Naive B cell (primary cell): ENCODE results near the gene MED31. TPM values are rescaled to one million over a fixed set of nuclear protein-coding genes. Genes with fewer than 3 reads are reported as not detected.
"Not testable (repeated sequence)": the region's sequence is repeated elsewhere in the genome, so short reads cannot be mapped to it uniquely, and the experiment has no call there.

ENCODE experiments used
- ATAC-seq, 2 donors: fragments of 150-1000 bp; cut with Tn5 transposase; 2 replicates each; pipeline ENCODE4 v1.10.0; 2021; ENCODE audit warnings: low read depth in 2 of 2, mild to moderate bottlenecking in 2 of 2, moderate library complexity in 2 of 2
- DNase-seq: peaks from one replicate; pipeline ENCODE4 v3.0.0; 2022
- H3K27ac Mint-ChIP-seq, 6 donors: one replicate each; pipeline ENCODE4 v1.8.0; 2020 to 2022; ENCODE audit warnings: mild to moderate bottlenecking in 6 of 6, mixed read lengths in 6 of 6, moderate library complexity in 5 of 6, inconsistent platforms in 2 of 6
- H3K27me3 Mint-ChIP-seq, 3 donors: one replicate each; pipeline ENCODE4 v1.8.0; 2021 to 2022; ENCODE audit warnings: mixed read lengths in 3 of 3, mild to moderate bottlenecking in 1 of 3
- H3K36me3 Mint-ChIP-seq, 2 donors: one replicate each; pipeline ENCODE4 v1.8.0; 2020 to 2022; ENCODE audit warnings: mixed read lengths in 2 of 2, inconsistent platforms in 1 of 2, mild to moderate bottlenecking in 1 of 2
- H3K4me1 Mint-ChIP-seq, 3 donors: one replicate each; pipeline ENCODE4 v1.8.0; 2020 to 2022; ENCODE audit warnings: mixed read lengths in 3 of 3, inconsistent platforms in 1 of 3, mild to moderate bottlenecking in 1 of 3, moderate library complexity in 1 of 3
- H3K4me3 Mint-ChIP-seq, 8 donors: one replicate each; pipeline ENCODE4 v1.8.0; 2020 to 2022; ENCODE audit warnings: mild to moderate bottlenecking in 8 of 8, mixed read lengths in 8 of 8, moderate library complexity in 8 of 8, inconsistent platforms in 2 of 8
- H3K9me3 Mint-ChIP-seq, 7 donors: one replicate each; pipeline ENCODE4 v1.8.0; 2020 to 2022; ENCODE audit warnings: mixed read lengths in 7 of 7, mild to moderate bottlenecking in 5 of 7, inconsistent platforms in 2 of 7, moderate library complexity in 1 of 7
- polyA plus RNA-seq, 6 donors: library from polyadenylated mRNA; unstranded; fragments of 300-500 nt; fragmentation: Illumina TruSeq; gene quantifications; one replicate each; pipeline ENCODE4 v1.2.3, GENCODE V29; 2021; ENCODE audit warnings: low read depth in 6 of 6

MED31 gene
- polyA plus RNA-seq, 6 donors from 2014 or later: 25.7 to 33.8 (median 31.0) TPM

- no peak for ATAC-seq
- Mint-ChIP-seq H3K27ac (no peak overlapping the region), H3K9me3 (no peaks in the 10 kb centered on the region), H3K4me3 (no peak overlapping the region), H3K36me3 (peaks cover 25 to 34% of the 10 kb centered on the region in 2 donors), H3K27me3 (no peaks in the 10 kb centered on the region), H3K4me1 (no peaks in the 10 kb centered on the region)
- DNase-seq: no peak
Observed at GRCh38 chr17:6611231-6611630, 40.2 kb downstream of the MED31 start.

- ATAC-seq (no peak), DNase-seq (no peak)
- Mint-ChIP-seq H3K27me3 (no peaks in the 10 kb centered on the region), H3K27ac (no peak overlapping the region), H3K36me3 (peaks cover 34% of the 10 kb centered on the region in 2 donors), H3K4me3 (no peak overlapping the region), H3K4me1 (no peaks in the 10 kb centered on the region), H3K9me3 (no peaks in the 10 kb centered on the region)
Observed at GRCh38 chr17:6610011-6610410, 41.4 kb downstream of the MED31 start.

GRCh38 chr17:6608321-6608720 lies 43.1 kb downstream of the MED31 start:
- no peak for ATAC-seq
- no peaks in the 10 kb centered on the region for H3K9me3 Mint-ChIP-seq
- H3K27me3 Mint-ChIP-seq: no peaks in the 10 kb centered on the region
- no peak overlapping the region for H3K4me3 Mint-ChIP-seq
- DNase-seq: no peak
- H3K4me1 Mint-ChIP-seq: no peaks in the 10 kb centered on the region
- peaks cover 31 to 34% of the 10 kb centered on the region in 2 donors for H3K36me3 Mint-ChIP-seq
- no peak overlapping the region for H3K27ac Mint-ChIP-seq

- H3K36me3 Mint-ChIP-seq: peaks cover 21 to 34% of the 10 kb centered on the region in 2 donors
- peak overlapping the region in 1 of 6 donors; percentile 11 for H3K27ac Mint-ChIP-seq
Observed at GRCh38 chr17:6605142-6605541, 46.3 kb downstream of the MED31 start.

GRCh38 chr17:6603744-6604325 lies 47.6 kb downstream of the MED31 start:
- Mint-ChIP-seq H3K4me3 (no peak overlapping the region), H3K36me3 (peaks cover 16 to 26% of the 10 kb centered on the region in 2 donors), H3K4me1 (peaks cover 11 to 13% (median 13%) of the 10 kb centered on the region in 3 donors), H3K9me3 (no peaks in the 10 kb centered on the region), H3K27me3 (no peaks in the 10 kb centered on the region), H3K27ac (no peak overlapping the region)
- no peak for DNase-seq
- ATAC-seq: no peak

More at GRCh38 chr17:6605142-6605541, 46.3 kb downstream of the MED31 start:
- Mint-ChIP-seq H3K9me3 (no peaks in the 10 kb centered on the region), H3K4me3 (no peak overlapping the region), H3K4me1 (peaks cover under 1 to 2% (median under 1%) of the 10 kb centered on the region in 3 donors), H3K27me3 (no peaks in the 10 kb centered on the region)
- DNase-seq: no peak
- no peak for ATAC-seq

GRCh38 chr17:6602141-6602540 lies 49.3 kb downstream of the MED31 start:
- Mint-ChIP-seq H3K4me3 (no peak overlapping the region), H3K36me3 (peaks cover 13 to 16% of the 10 kb centered on the region in 2 donors), H3K27me3 (no peaks in the 10 kb centered on the region), H3K27ac (no peak overlapping the region), H3K9me3 (no peaks in the 10 kb centered on the region), H3K4me1 (peaks cover 11 to 17% (median 13%) of the 10 kb centered on the region in 3 donors)
- no peak for DNase-seq
- ATAC-seq: no peak

- peak; percentile 35 for DNase-seq
- ATAC-seq: peak; percentile 62 to 83
- Mint-ChIP-seq H3K27ac (no peak overlapping the region), H3K9me3 (no peaks in the 10 kb centered on the region), H3K4me1 (peaks cover 11 to 17% (median 13%) of the 10 kb centered on the region in 3 donors), H3K4me3 (peak overlapping the region in 1 of 8 donors; percentile 18), H3K36me3 (peaks cover 14 to 20% of the 10 kb centered on the region in 2 donors), H3K27me3 (no peaks in the 10 kb centered on the region)
Observed at GRCh38 chr17:6599364-6599763, 52.0 kb downstream of the MED31 start.

GRCh38 chr17:6597727-6598126 lies 53.7 kb downstream of the MED31 start:
- ATAC-seq (no peak), DNase-seq (no peak)
- no peaks in the 10 kb centered on the region for H3K9me3 Mint-ChIP-seq
- peak overlapping the region in 1 of 6 donors; percentile 64 for H3K27ac Mint-ChIP-seq
- H3K36me3 Mint-ChIP-seq: peaks cover 17% of the 10 kb centered on the region in 2 donors
- H3K27me3 Mint-ChIP-seq: no peaks in the 10 kb centered on the region
- H3K4me3 Mint-ChIP-seq: no peak overlapping the region
- peaks cover 11 to 17% (median 13%) of the 10 kb centered on the region in 3 donors for H3K4me1 Mint-ChIP-seq

GRCh38 chr17:6596941-6597340 lies 54.5 kb downstream of the MED31 start:
- H3K36me3 Mint-ChIP-seq: peaks cover 19 to 21% of the 10 kb centered on the region in 2 donors
- no peaks in the 10 kb centered on the region for H3K9me3 Mint-ChIP-seq
- H3K27ac Mint-ChIP-seq: no peak overlapping the region
- H3K4me1 Mint-ChIP-seq: peaks cover 11 to 17% (median 13%) of the 10 kb centered on the region in 3 donors
- no peaks in the 10 kb centered on the region for H3K27me3 Mint-ChIP-seq
- no peak overlapping the region for H3K4me3 Mint-ChIP-seq
- DNase-seq (no peak), ATAC-seq (no peak)

- H3K4me1 Mint-ChIP-seq: peaks cover 11 to 17% (median 13%) of the 10 kb centered on the region in 3 donors
- ATAC-seq (no peak), DNase-seq (no peak)
- H3K27me3 Mint-ChIP-seq: no peaks in the 10 kb centered on the region
- no peak overlapping the region for H3K27ac Mint-ChIP-seq
- H3K36me3 Mint-ChIP-seq: peaks cover 23 to 25% of the 10 kb centered on the region in 2 donors
- H3K9me3 Mint-ChIP-seq: no peaks in the 10 kb centered on the region
- H3K4me3 Mint-ChIP-seq: no peak overlapping the region
Observed at GRCh38 chr17:6596511-6596910, 54.9 kb downstream of the MED31 start.

GRCh38 chr17:6596081-6596480 lies 55.3 kb downstream of the MED31 start:
- ATAC-seq: no peak
- H3K9me3 Mint-ChIP-seq: no peaks in the 10 kb centered on the region
- H3K4me1 Mint-ChIP-seq: peaks cover 11 to 17% (median 13%) of the 10 kb centered on the region in 3 donors
- H3K4me3 Mint-ChIP-seq: peak overlapping the region in 1 of 8 donors; percentile 69
- peaks cover 23 to 27% of the 10 kb centered on the region in 2 donors for H3K36me3 Mint-ChIP-seq
- no peaks in the 10 kb centered on the region for H3K27me3 Mint-ChIP-seq
- H3K27ac Mint-ChIP-seq: no peak overlapping the region
- DNase-seq: no peak

GRCh38 chr17:6593371-6593770 lies 58.0 kb downstream of the MED31 start:
- not testable (repeated sequence) for H3K4me3 Mint-ChIP-seq, H3K27ac Mint-ChIP-seq, H3K27me3 Mint-ChIP-seq, DNase-seq, H3K9me3 Mint-ChIP-seq, H3K4me1 Mint-ChIP-seq, ATAC-seq
- peaks cover 36 to 41% of the 10 kb centered on the region in 2 donors for H3K36me3 Mint-ChIP-seq
